ENCODE results near the gene BOC.

- TF ChIP-seq ZNF230 (CRISPR knock-in tag; IDR thresholded peaks at IDR 0.05): no peak
- TF ChIP-seq, protein P1, sequence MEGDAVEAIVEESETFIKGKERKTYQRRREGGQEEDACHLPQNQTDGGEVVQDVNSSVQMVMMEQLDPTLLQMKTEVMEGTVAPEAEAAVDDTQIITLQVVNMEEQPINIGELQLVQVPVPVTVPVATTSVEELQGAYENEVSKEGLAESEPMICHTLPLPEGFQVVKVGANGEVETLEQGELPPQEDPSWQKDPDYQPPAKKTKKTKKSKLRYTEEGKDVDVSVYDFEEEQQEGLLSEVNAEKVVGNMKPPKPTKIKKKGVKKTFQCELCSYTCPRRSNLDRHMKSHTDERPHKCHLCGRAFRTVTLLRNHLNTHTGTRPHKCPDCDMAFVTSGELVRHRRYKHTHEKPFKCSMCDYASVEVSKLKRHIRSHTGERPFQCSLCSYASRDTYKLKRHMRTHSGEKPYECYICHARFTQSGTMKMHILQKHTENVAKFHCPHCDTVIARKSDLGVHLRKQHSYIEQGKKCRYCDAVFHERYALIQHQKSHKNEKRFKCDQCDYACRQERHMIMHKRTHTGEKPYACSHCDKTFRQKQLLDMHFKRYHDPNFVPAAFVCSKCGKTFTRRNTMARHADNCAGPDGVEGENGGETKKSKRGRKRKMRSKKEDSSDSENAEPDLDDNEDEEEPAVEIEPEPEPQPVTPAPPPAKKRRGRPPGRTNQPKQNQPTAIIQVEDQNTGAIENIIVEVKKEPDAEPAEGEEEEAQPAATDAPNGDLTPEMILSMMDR (CRISPR knock-in tag; IDR thresholded peaks at IDR 0.05): no peak
- TF ChIP-seq POLR2A (IDR thresholded peaks at IDR 0.05; ENCODE audit: insufficient read depth in 1 of 2, low read depth in 2 of 2, low read length in 2 of 2): no peak
- no peak for TF ChIP-seq RFX1 (IDR thresholded peaks at IDR 0.05)
- TF ChIP-seq IKZF4 (CRISPR knock-in tag; IDR thresholded peaks at IDR 0.05; ENCODE audit: borderline replicate concordance, low read depth, not compliant biosample characterization): no peak
- TF ChIP-seq FOXJ3 (CRISPR knock-in tag; IDR thresholded peaks at IDR 0.05; ENCODE audit: borderline replicate concordance): no peak
- no peak for TF ChIP-seq EZH2 (conservative IDR thresholded peaks at IDR 0.05; ENCODE audit: low read depth, low read length)
- no peak for TF ChIP-seq ZSCAN20 (CRISPR knock-in tag; IDR thresholded peaks at IDR 0.05; ENCODE audit: borderline replicate concordance)
- no peak for TF ChIP-seq ZNF547 (CRISPR knock-in tag; IDR thresholded peaks at IDR 0.05)
- TF ChIP-seq ZNF160 (CRISPR knock-in tag; IDR thresholded peaks at IDR 0.05): no peak
- TF ChIP-seq FOXP1 (IDR thresholded peaks at IDR 0.05): no peak
- TF ChIP-seq FOXP1 (CRISPR knock-in tag; IDR thresholded peaks at IDR 0.05): no peak
Observed at GRCh38 chr3:113174801-113175485, 36.4 kb upstream of the BOC start.

Data from HepG2 (cell line).